Hematopoietic multipotent progenitor cell treated with erythropoietin and hydrocortisone succinate and interleukin-3 and kit ligand, for 6 days (in vitro differentiated cells): ENCODE results near the gene TIFAB.

Experiments used
- DNase-seq: peaks from one replicate; pipeline ENCODE4 v3.0.0-alpha.2; 2015

TIFAB gene

GRCh38 chr5:135456238-135457099, 4.3 kb upstream of the TIFAB start:
- peak; percentile 68 for DNase-seq

- DNase-seq: no peak
Measured at GRCh38 chr5:135455876-135456237, 3.7 kb upstream of the TIFAB start.

- DNase-seq: no peak
Measured at GRCh38 chr5:135454946-135455345, 2.8 kb upstream of the TIFAB start.

- DNase-seq: no peak
Measured at GRCh38 chr5:135453613-135454012, 1.5 kb upstream of the TIFAB start.

GRCh38 chr5:135451581-135452320, 400 bp downstream of the TIFAB start:
- DNase-seq: no peak

GRCh38 chr5:135450952-135451351, 1.2 kb downstream of the TIFAB start:
- DNase-seq: no peak

GRCh38 chr5:135450336-135450735, 1.8 kb downstream of the TIFAB start:
- no peak for DNase-seq

- no peak for DNase-seq
Measured at GRCh38 chr5:135449644-135450043, 2.5 kb downstream of the TIFAB start.

- no peak for DNase-seq
Measured at GRCh38 chr5:135448791-135449507, 3.2 kb downstream of the TIFAB start.

- no peak for DNase-seq
Measured at GRCh38 chr5:135448071-135448739, 3.9 kb downstream of the TIFAB start.

- DNase-seq: no peak
Measured at GRCh38 chr5:135447298-135447929, 4.7 kb downstream of the TIFAB start, which contains the start of gene DCANP1. Gene DCANP1 (minus strand): TSS chr5:135447348. CDS start chr5:135447108, 240 bp downstream.

GRCh38 chr5:135446615-135447014, 5.5 kb downstream of the TIFAB start:
- no peak for DNase-seq

- no peak for DNase-seq
Measured at GRCh38 chr5:135446206-135446605, 5.9 kb downstream of the TIFAB start.

- no peak for DNase-seq
Measured at GRCh38 chr5:135445306-135445985, 6.7 kb downstream of the TIFAB start.

GRCh38 chr5:135444881-135445280, 7.3 kb downstream of the TIFAB start:
- DNase-seq: no peak

- no peak for DNase-seq
Measured at GRCh38 chr5:135444360-135444759, 7.8 kb downstream of the TIFAB start.

- no peak for DNase-seq
Measured at GRCh38 chr5:135443161-135443960, 8.8 kb downstream of the TIFAB start.

GRCh38 chr5:135442431-135443160, 9.6 kb downstream of the TIFAB start:
- no peak for DNase-seq

GRCh38 chr5:135441919-135442318, 10.2 kb downstream of the TIFAB start:
- DNase-seq: no peak

GRCh38 chr5:135441350-135441831, 10.8 kb downstream of the TIFAB start:
- no peak for DNase-seq
